Mesenteric fat pad (tissue), 1 donor: Measurements from ENCODE around the gene TRAPPC5. TPM values are rescaled to one million over a fixed set of nuclear protein-coding genes. Genes with fewer than 3 reads are reported as not detected.

Experiments
- DNase-seq: peaks from one replicate; pipeline ENCODE4 v3.0.0-alpha.2; 2020; ENCODE audit warnings: low spot score
- total RNA-seq: library from RNA; stranded (reverse); fragmentation: NEBNext Ultra II Directional; extraction: Animal tissue kit (Norgen Biotek cat#: 25700); gene quantifications from one replicate; pipeline ENCODE4 v1.2.1, GENCODE V29; 2021
- donor health status: DM: yes; HTN: yes; CAD: no.

Gene TRAPPC5
- total RNA-seq, 1 donor from 2014 or later, result 107 TPM

DNA sequence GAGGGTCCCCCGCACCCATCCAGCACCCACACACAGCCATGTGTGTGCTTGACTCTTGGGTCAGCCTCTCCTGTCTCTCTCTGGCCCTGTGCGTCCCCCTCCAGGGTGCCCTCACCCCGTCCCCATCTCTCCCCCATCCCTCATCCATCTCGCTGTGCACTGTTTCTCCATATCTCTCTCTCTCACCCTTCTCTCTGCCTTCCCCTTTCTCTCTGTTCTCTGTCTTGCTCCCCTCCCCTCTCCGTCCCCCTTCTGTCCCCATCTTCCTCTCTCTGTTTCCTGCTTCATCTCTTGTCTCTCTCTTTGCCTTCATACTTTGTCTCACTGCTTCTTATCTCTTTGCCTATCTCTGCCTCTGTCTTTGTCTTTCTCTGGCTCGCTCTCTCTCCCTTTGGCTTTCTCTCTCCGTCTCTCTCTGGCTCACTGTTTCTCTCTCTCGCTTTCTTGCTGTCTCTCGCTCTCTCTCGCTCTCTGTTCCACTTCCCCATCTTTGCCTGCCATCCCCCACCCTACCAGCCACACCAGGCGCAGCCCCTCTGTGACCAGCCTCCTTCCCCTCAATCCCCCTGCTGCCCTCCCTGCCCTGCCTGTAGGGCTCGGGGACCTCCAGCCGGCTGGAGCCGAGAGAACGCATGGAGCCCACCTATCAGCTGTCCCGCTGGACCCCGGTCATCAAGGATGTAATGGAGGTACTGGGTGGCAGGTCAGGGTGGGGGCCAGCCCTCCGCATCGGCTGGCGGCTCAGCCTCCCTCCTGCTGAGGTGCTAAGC lies 34.8 kb upstream of the TRAPPC5 start:
- no peak for DNase-seq

DNA sequence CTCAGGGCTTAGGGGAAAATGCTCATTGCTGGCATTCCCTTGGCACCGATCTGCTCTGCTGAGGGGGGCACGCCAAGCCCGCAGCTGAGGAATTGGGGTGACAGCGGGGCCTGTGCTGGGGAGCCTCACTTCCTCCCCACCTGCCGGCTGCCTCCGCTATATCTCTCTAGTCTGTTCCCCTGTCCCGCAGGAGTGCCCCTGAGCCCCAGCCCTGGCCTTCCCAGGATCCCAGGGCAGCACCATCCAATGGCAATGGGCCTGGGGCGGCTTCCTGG lies 34.3 kb upstream of the TRAPPC5 start:
- DNase-seq, result no peak

DNA sequence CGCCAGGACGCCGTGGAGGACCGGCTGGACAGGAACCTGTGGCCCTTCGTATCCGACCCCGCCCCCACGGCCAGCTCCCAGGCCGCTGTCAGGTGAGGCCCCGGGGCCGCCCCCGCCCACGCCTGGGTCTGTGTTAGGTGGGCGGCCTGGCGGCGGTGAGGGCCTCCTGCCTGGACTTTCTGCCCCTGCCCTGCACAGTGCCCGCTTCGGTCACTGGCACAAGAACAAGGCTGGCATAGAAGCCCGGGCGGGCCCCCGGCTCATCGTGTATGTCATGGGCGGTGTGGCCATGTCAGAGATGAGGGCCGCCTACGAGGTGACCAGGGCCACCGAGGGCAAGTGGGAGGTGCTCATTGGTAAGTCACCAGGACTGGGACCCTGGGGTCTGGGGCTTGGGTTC lies 33.5 kb upstream of the TRAPPC5 start:
- DNase-seq, result no peak

DNA sequence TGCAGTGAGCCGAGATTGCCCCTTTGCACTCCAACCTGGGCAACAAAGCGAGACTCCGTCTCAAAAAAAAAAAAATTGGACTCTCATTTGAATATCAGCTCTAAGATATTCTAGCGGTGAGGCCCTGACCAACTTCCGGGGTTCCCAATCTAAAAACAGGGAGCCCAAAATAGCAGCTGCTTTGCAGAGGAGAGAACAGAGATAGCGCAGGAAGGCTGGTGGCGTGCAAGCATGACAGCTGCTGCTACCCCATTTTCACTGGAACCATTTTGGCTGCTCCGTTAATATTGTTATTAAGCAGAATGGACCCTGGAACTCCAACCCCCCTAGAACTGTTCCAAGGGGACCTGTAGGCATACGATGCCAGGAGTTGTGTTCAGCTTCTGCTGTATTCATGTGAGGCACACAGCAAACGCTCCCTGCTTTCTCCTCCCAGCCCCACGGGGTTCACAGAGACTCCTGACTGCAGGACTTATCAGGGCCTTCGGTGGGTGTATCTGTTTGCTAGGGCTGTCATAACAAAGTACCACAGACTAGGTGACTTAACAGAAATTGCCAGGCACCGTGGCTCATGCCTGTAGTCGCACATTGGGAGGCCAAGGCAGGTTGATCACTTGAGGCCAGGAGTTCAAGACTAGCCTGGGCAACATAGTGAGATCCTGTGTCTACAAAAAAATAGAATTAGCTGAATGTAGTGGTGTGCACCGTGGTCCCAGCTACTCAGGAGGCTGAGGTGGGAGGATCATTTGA lies 32.2 kb upstream of the TRAPPC5 start:
- no peak for DNase-seq

DNA sequence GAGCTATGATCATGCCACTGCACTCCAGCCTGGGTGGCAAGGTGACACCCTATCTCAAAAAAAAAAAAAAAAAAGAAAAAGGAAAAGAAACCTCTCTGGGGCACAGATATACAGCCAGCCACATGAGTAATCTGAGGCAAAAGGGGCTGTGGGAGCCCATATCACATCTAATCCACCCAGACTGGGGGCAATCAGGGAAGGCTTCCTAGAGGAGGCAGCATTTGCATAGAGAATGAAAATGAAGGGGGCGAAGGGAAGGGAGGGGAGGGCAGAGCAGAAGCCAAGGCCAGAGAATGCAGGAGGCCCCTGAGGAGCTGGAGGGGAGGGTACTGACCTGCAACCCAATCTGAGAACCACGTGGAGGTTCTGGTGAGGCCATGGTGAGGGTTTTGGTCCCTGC lies 30.5 kb upstream of the TRAPPC5 start:
- no peak for DNase-seq

DNA sequence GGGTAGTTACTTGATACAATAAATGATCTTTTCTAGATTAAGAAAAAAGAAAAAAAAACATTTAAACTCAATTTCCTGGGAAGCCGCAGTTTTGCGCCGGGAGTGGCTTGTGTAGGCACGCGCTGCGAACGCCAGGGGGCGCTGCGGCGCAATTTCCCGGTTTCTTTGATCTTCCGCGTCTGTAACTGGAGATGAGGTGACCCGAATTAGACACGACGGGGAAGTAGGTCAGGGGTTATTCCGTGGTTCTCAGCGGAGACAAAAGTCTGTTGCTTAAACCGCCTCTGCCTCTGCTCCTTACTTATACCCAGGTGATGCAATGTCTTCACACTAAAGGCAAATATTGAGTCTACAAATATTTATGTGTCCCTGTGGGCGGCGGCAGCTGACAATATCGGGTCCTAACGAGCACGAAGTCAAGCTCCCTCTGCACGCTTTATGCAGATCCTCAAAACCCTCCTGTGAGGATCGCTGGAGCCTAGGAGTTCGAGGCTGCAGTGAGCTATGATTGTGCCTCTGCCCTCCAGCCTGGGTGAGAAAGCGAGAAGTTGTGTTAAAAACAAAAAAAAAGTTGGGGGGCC lies 28.5 kb upstream of the TRAPPC5 start:
- DNase-seq, result peak; percentile 94

DNA sequence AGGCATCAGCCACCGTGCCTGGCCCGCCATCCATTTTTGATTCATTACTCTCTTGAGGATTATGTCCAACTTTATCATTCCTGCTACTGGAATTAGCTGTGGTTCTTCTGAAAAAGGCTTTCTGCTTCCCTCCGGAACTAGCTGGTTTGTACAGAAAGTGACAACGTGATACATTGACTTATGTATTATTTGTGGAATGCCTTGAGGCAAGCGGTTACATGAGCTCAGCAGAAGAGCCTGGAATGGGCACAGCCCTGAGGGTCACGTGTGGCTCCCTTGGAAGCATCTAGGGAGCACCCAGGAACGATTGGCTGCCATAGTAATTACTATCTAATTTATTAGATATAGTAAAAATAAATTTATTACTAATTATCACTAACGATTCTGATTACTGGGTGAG lies 26.2 kb upstream of the TRAPPC5 start:
- DNase-seq, result no peak

DNA sequence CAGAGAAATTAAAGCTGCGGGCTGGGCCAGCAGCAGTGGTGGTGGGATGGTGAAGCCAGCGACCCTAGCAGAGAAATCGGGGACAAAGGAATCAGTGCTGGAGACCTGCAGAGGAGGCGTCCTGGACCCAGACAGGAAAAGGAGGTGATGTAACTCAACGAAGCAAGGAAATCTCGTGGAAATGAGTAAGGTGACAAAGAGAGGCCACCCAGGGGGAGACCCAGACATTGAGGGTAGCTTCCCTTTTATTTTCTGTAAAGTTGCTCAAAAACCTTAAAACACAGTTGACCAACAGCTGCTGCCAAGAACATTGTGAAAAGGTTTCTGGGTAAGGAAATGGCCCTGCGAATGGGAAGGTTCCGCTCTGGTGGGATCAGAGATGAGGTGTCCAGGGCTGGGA lies 25.1 kb upstream of the TRAPPC5 start:
- no peak for DNase-seq

DNA sequence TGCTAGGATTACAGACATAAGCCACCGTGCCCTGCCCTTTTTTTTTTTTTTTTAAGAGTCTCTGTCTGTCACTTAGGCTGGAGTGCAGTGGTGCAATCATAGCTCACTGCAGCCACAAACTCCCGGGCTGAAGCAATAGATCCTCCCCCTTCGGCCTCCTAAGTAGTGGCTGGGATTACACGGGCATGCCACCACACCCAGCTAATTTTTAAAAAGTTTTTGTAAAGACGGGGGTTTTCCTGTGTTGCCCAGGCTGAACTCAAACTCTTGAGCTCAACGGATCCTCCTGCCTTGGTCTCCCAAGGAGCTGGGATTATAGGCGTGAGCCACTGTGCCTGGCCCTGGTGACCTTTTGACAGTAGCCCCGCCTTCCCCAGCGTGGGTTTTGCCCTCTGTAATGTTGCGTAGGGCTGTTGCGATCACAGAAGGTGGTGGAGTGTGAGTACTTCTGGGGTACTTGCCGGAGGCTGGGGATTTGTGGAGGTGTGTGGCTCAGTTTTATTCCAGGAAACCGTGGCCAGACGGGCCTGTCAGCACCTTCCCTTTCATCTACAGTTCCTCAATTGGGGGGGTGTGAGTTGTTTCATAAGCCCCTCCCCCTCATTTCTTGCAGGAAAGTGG lies 23.4 kb upstream of the TRAPPC5 start:
- no peak for DNase-seq

DNA sequence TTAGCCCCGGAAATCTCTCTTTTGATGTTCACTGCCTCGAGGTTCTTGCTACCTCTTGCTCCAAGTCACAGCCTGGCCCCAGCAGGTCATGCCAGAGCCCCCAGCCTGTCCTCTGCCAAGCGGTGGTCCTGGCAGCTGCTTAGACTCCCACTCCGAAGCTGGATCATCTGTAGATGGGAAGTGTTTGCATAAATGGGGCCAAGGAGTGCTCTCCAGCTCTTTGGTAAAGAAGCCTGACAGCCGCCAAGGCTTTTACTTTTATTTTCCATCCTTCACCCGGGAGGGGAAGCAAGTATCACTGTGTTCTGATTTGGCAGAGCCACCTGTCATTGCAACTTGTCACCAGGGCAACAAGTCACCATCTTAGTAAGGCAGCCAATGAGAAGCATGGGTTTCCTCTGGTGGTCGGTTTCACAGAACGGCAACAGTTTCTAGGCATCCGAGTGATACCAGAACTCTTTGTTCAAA lies 22.4 kb upstream of the TRAPPC5 start:
- no peak for DNase-seq

DNA sequence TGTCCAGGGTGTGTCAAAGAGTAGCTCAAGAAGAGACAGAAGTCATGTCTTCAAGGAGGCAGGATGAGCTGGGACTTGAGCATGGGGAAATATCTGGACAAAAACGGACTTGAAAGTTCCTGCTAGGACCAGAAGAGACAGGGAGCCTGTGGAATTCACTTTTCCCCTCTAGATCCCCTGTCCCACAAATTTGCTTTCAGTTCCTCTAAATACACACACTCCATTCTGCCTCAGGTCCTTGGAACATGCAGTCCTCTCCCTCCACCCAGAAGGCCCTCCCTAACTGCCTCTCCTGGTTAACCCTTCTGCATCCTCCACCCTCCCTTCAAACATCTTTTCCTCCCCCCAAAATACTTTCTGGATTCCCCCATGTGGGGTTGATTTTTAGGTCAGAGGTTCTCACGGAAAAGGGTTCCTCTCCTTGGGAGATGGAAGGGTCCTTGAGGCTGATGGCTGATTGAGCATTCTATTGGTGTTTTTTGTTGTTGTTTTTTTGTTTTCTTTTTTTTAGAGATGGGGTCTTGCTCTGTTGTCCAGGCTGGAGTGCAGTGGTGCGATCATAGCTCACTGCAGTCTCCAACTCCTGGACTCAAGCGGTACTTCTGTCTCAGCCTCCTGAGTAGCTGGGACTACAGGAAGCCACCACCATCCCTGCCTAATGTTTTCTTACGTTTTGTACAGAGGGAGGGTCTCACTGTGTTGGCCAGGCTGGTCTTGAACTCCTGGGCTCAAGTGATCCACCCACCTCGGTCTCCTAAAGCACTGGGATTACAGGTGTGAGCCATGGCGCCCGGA lies 18.7 kb upstream of the TRAPPC5 start:
- no peak for DNase-seq

DNA sequence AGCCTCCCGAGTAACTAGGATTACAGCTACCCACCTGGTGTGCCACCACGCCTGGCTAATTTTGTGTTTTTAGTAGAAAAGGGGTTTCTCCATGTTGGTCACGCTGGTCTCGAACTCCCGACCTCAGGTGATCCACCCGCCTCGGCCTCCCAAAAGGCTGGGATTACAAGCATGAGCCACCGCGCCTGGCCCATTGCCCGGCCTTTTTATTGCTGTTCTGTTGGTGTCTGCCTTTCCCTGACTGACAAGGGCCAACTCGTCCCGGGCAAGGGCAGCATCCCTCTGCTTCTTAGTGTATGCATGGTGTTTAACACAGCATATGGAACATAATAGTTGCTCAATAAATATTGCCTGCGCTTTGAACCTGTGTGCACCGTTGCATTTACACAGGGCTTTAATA lies 18.0 kb upstream of the TRAPPC5 start:
- DNase-seq, result no peak

DNA sequence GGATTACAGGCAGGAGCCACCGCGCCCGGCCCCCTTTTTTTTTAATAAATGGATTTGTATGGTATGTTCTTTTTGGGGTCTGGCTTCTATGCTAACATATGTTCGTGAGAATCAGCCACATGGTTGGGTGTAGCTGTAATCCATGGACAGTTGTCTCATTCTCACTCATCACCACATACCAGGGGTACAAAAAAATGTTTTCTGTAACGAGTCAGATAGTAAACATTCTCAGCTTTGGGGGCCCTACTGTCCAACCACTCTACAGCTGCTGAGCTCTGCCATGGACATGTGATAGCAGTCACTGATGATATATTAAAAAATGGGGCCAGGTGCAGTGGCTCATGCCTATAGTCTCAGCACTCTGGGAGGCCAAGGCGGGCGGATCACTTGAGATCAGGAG lies 16.9 kb upstream of the TRAPPC5 start:
- no peak for DNase-seq

DNA sequence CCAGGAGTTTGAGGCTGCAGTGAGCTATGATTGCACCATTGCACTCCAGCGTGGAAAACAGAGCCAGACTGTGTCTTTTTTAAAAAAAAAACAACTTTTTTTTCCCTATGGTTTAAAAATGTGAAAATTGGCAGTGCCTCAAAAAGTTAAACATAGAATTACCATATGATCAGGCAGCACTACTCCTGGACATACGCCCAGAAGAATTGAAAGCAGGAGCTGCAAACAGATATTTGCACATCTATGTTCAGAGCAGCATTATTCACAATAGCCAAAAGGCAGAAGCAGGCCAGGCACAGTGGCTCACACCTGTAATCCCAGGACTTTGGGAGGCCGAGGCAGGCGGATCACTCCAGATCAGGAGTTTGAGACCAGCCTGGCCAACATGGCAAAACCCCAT lies 15.6 kb upstream of the TRAPPC5 start:
- no peak for DNase-seq

DNA sequence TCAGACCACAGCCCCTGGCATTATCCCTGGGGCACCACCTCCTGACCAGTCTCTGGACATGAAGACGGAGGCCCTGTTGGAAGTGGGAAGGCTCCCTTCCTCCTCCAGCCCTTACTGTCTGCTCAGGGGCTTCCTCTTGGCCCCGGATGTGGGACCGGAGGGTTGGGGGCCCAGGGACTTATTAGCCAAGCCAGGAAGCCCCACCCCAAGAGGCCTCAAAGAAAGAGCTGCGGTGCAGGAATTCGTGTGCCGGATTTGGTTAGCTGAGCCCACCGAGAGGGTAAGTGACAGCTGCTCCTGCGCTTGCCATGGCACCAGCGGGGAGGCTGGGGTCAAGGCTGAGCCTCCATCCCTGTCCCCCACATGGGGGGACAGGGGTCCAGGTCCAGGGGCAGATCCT lies 11.8 kb upstream of the TRAPPC5 start, which contains the start of gene RETN:
Gene RETN, plus strand, starts transcription at position 208 of the 400 bp plus-strand sequence. CDS start 278 bp downstream, outside the sequence.
- DNase-seq, result no peak

DNA sequence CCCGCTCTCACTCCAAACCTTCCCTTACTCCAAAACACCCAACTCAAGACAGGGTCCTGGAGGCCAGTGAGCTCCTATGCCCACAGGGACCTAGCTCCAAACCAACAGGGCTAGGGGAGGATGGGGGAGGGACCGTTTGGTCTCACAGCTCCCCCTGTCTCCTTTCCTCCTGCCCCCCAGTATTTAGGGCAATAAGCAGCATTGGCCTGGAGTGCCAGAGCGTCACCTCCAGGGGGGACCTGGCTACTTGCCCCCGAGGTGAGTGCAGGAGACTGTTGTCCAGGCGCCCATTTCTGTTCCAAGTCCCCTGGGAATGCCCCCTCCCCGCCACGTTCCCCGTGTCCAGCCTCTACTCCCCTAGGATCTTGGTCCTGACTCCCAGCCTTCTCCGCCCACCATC lies 11.0 kb upstream of the TRAPPC5 start:
- DNase-seq, result no peak

DNA sequence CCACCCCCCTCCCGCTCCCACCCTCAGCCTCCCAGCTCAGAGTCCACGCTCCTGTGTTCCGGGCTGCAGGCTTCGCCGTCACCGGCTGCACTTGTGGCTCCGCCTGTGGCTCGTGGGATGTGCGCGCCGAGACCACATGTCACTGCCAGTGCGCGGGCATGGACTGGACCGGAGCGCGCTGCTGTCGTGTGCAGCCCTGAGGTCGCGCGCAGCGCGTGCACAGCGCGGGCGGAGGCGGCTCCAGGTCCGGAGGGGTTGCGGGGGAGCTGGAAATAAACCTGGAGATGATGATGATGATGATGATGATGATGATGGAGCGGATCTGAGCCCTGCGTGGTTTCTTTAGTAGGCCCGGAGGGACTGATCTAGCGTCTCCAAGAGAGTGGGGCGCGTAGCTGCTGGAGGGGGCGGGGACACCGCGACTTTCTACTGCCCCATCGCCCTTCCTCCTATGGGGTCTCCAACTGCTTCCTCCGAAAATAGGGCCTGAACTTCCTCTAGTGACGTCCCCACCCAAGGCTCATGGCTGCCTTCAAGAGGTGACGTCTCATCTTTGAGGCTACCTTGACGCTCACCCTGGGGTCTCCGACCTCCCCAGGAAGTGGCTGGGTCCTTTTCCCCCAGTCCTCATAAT lies 10.4 kb upstream of the TRAPPC5 start:
- DNase-seq, result no peak

DNA sequence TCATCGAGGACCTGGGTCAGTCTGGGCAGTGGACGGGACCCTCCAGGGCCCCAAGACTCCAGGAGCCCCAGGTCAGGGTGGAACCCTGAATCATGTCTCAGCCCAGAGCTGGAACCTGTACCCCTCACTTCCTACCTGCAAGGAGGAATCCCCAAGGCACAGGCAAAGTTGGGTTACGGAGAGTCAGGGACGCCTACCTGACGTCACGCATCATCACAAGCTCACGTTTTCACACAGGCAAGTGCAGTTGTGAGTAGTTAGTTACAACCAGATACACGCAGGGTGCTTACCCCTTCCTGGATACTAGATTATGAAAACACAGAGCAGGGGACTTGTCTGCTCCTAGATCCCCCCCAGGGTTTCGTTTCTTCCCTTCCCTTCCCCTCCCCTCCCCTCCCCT lies 9.8 kb upstream of the TRAPPC5 start:
- no peak for DNase-seq

DNA sequence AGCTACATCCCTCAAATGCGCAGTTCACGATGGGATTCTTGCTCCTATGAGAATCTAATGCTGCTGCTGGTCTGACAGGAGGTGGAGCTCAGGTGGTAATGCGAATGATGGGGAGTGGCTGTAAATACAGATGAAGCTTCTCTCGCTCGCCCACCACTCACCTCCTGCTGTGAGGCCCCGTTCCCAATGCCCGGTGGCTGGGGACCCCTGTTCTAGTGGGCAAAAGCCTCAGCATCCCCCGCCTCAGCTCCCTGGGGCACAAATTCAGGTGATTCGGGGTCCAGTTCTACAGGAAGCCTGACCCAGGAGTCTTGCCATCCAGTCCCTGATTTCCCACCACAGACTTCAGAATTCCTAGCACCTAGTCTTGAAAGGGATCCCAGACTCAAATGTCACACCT lies 8.1 kb upstream of the TRAPPC5 start:
- no peak for DNase-seq
